Measurements from ENCODE around the gene PPP1R36. TPM values are rescaled to one million over a fixed set of nuclear protein-coding genes. Genes with fewer than 3 reads are reported as not detected.

Gene PPP1R36
- total and polyA plus RNA-seq, 5 donors from 2014 or later, result 0.28 to 0.32 TPM; not detected in 3

DNA sequence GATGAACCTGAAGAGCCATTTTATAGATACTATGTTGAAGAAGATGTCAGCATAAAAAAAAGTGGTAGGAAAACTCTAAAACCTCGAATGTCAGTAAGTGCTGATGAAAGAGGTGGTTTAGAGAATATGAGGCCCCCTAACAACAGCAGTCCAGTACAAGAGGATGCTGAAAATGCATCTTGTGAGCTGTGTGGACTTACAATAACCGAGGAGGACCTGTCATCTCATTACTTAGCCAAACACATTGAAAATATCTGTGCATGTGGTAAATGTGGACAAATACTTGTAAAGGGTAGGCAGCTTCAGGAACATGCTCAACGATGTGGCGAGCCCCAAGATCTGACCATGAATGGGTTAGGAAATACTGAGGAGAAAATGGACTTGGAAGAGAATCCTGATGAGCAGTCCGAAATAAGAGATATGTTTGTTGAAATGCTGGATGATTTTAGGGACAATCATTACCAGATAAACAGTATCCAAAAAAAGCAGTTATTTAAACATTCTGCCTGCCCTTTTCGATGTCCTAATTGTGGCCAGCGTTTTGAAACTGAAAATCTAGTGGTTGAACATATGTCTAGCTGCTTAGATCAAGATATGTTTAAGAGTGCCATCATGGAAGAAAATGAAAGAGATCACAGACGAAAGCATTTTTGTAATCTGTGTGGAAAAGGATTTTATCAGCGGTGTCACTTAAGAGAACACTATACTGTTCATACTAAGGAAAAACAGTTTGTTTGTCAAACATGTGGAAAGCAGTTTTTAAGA is 27.0 kb upstream of the PPP1R36 start:
- peaks cover 23 to 37% (median 27%) of the 10 kb centered on the region in 4 donors for H3K4me1 Mint-ChIP-seq
- peak overlapping the region; percentile 5 for H3K27ac ChIP-seq (ENCODE audit: insufficient read depth, low read length, poor library complexity, severe bottlenecking)
- no peak overlapping the region for H3K4me3 Mint-ChIP-seq
- H3K27me3 ChIP-seq (ENCODE audit: control insufficient read depth, insufficient read depth, low read length), result no peaks in the 10 kb centered on the region
- no peaks in the 10 kb centered on the region for H3K9me3 ChIP-seq (ENCODE audit: control insufficient read depth in 2 of 2, low read length in 2 of 2)
- peaks cover 27% of the 10 kb centered on the region for H3K36me3 ChIP-seq (ENCODE audit: control insufficient read depth, insufficient read depth, low read length)
- DNase-seq, result no peak
- peaks cover 9% of the 10 kb centered on the region for H3K36me3 Mint-ChIP-seq
- H3K4me1 ChIP-seq (ENCODE audit: control insufficient read depth, insufficient read depth, low read length, poor library complexity, severe bottlenecking), result peaks cover 19% of the 10 kb centered on the region
- no peaks in the 10 kb centered on the region for H3K9me3 Mint-ChIP-seq
- no peak for ATAC-seq (ENCODE audit: low read depth in 2 of 2)
- no peak overlapping the region for H3K27ac Mint-ChIP-seq
- peak overlapping the region; percentile 34 for H3K4me3 ChIP-seq (ENCODE audit: low read depth, low read length)
- no peaks in the 10 kb centered on the region for H3K27me3 Mint-ChIP-seq

DNA sequence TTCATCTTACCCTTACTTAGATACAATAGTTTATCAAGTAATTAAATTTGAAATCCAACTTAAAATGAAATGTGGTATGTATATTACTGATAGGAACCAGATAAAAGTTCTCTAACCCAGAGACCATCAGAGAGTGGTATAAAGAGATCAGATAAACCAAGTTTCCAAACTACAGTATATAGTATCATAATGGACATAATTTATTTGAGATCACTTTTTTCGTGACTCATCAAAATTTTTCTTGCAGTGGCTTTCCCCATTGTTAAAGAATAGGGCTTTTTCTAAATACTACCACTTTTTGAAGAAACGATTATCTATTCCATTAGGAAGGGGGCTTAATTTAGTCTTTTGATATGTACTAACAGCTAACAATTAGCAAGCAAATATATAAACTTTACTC is 24.4 kb upstream of the PPP1R36 start:
- H3K36me3 Mint-ChIP-seq, result peaks cover 9% of the 10 kb centered on the region
- H3K27ac Mint-ChIP-seq, result no peak overlapping the region
- no peaks in the 10 kb centered on the region for H3K27me3 ChIP-seq (ENCODE audit: control insufficient read depth, insufficient read depth, low read length)
- no peak overlapping the region for H3K27ac ChIP-seq (ENCODE audit: insufficient read depth, low read length, poor library complexity, severe bottlenecking)
- peaks cover 20 to 36% (median 22%) of the 10 kb centered on the region in 4 donors for H3K4me1 Mint-ChIP-seq
- no peak for DNase-seq
- no peaks in the 10 kb centered on the region for H3K27me3 Mint-ChIP-seq
- H3K4me1 ChIP-seq (ENCODE audit: control insufficient read depth, insufficient read depth, low read length, poor library complexity, severe bottlenecking), result peaks cover 14% of the 10 kb centered on the region
- no peaks in the 10 kb centered on the region for H3K9me3 Mint-ChIP-seq
- H3K36me3 ChIP-seq (ENCODE audit: control insufficient read depth, insufficient read depth, low read length), result peaks cover 27% of the 10 kb centered on the region
- H3K4me3 Mint-ChIP-seq, result no peak overlapping the region
- H3K9me3 ChIP-seq (ENCODE audit: control insufficient read depth in 2 of 2, low read length in 2 of 2), result no peaks in the 10 kb centered on the region
- no peak for ATAC-seq (ENCODE audit: low read depth in 2 of 2)
- no peak overlapping the region for H3K4me3 ChIP-seq (ENCODE audit: low read depth, low read length)

DNA sequence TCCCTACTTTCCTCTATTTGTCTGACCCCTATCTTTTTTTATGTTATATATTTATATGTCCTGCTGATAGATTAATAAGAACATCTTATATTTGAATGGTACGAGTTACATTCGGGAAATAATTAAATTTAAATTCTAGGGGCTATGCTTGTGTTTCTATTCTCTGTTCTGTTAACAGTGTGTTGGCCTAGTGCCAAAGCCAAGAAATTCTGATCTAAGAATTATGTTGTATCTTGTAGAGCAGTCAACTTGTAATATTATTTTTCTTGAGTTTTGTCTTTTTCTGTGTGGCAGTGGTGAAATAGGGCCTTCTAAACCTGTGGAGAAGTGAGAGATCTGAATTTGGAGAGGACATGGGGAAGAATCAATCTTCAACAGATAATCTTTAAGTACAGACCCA is 18.2 kb upstream of the PPP1R36 start:
- Mint-ChIP-seq H3K27me3 (no peaks in the 10 kb centered on the region), H3K9me3 (no peaks in the 10 kb centered on the region), H3K4me3 (no peak overlapping the region), H3K27ac (peak overlapping the region in 1 of 3 donors; percentile 30), H3K36me3 (no peaks in the 10 kb centered on the region), H3K4me1 (peaks cover 4 to 21% (median 9%) of the 10 kb centered on the region in 4 donors)
- no peaks in the 10 kb centered on the region for H3K36me3 ChIP-seq (ENCODE audit: control insufficient read depth, insufficient read depth, low read length)
- no peak for ATAC-seq (ENCODE audit: low read depth in 2 of 2)
- H3K27me3 ChIP-seq (ENCODE audit: control insufficient read depth, insufficient read depth, low read length), result no peaks in the 10 kb centered on the region
- DNase-seq, result no peak
- H3K4me1 ChIP-seq (ENCODE audit: control insufficient read depth, insufficient read depth, low read length, poor library complexity, severe bottlenecking), result no peaks in the 10 kb centered on the region
- H3K9me3 ChIP-seq (ENCODE audit: control insufficient read depth in 2 of 2, low read length in 2 of 2), result no peaks in the 10 kb centered on the region
- no peak overlapping the region for H3K4me3 ChIP-seq (ENCODE audit: low read depth, low read length)
- H3K27ac ChIP-seq (ENCODE audit: insufficient read depth, low read length, poor library complexity, severe bottlenecking), result no peak overlapping the region

DNA sequence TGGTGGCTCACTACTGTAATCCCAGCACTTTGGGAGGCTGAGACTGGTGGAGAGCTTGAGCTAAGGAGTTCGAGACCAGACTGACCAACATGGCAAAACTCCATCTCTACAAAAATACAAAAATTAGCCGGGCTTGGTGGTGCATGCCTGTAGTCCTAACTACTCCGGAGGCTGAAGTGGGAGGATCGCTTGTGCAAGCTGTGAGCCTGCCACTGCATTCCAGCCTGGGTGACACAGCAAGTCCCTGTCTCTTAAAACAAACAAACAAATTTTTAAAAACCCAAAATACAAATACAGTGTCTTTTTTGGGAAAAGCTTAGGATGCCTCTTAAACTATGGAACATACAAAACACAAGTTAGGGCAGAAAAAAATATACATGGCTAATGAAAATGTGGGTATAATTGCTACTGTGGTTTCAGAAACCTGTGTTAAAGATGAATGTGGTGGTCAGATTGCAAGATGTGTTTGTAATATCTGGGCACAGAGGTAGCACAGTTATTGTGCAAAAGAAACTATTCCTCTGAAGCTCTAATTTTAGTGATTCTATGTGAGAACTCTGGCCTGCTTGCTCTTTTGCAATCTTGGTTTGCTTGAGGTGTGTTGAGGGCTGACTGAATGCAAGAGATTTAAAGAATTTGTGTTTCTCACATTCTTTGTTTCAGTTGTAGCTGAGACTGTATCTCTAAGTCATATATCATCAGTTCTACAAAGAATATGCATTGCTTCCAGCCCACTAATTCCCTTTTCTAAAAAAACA is 13.1 kb upstream of the PPP1R36 start:
- Histone ChIP-seq H3K9me3 (ENCODE audit: control insufficient read depth in 2 of 2, low read length in 2 of 2) (peaks cover 0 to 5% of the 10 kb centered on the region in 2 experiments), H3K4me3 (ENCODE audit: low read depth, low read length) (no peak overlapping the region), H3K36me3 (ENCODE audit: control insufficient read depth, insufficient read depth, low read length) (no peaks in the 10 kb centered on the region), H3K27me3 (ENCODE audit: control insufficient read depth, insufficient read depth, low read length) (no peaks in the 10 kb centered on the region), H3K4me1 (ENCODE audit: control insufficient read depth, insufficient read depth, low read length, poor library complexity, severe bottlenecking) (peaks cover 22% of the 10 kb centered on the region), H3K27ac (ENCODE audit: insufficient read depth, low read length, poor library complexity, severe bottlenecking) (no peak overlapping the region)
- Mint-ChIP-seq H3K27me3 (peaks cover 25% of the 10 kb centered on the region), H3K4me3 (peak overlapping the region in 2 of 4 donors; percentile 37 to 90), H3K4me1 (peaks cover 5 to 28% (median 17%) of the 10 kb centered on the region in 4 donors), H3K27ac (no peak overlapping the region), H3K36me3 (peaks cover 3% of the 10 kb centered on the region), H3K9me3 (peaks cover 0 to 2% (median 0%) of the 10 kb centered on the region in 7 donors)
- DNase-seq (no peak), ATAC-seq (ENCODE audit: low read depth in 2 of 2) (no peak)

DNA sequence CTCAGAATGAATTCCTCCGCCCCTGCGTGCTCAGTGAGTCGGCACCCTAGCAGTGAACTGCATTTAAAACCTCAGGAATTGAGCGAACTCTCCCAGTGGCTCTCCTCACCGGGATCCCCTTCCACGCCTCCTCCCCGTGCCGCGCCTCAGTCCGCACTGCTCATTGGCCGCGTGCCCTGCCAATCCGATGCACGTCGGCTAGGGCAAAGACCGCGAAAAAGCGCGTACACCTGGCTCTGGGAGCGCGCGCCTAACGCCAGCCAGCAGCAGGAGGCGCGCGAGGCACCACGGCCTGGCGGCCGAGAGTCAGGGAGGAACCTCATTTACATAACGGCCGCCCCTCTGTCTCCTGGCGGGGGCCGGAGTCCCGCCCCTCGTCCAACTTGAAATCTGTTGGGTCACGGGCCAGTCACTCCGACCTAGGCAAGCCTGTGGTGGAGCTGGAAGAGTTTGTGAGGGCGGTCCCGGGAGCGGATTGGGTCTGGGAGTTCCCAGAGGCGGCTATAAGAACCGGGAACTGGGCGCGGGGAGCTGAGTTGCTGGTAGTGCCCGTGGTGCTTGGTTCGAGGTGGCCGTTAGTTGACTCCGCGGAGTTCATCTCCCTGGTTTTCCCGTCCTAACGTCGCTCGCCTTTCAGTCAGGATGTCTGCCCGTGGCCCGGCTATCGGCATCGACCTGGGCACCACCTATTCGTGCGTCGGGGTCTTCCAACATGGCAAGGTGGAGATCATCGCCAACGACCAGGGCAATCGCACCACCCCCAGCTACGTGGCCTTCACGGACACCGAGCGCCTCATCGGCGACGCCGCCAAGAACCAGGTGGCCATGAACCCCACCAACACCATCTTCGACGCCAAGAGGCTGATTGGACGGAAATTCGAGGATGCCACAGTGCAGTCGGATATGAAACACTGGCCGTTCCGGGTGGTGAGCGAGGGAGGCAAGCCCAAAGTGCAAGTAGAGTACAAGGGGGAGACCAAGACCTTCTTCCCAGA is 9.3 kb upstream of the PPP1R36 start, which contains the start of gene HSPA2:
Gene HSPA2, plus strand, starts transcription at position 534 of the 995 bp plus-strand sequence. Its CDS starts 109 bp downstream, at position 643.
- Mint-ChIP-seq H3K4me1 (peaks cover 12 to 44% (median 23%) of the 10 kb centered on the region in 4 donors), H3K4me3 (peak within 1 kb of the TSS; percentile 89 to 100 (median 98)), H3K27me3 (peaks cover 39% of the 10 kb centered on the region), H3K27ac (peak within 1 kb of the TSS; percentile 79 to 99 (median 95)), H3K36me3 (peaks cover 3% of the 10 kb centered on the region), H3K9me3 (peaks cover 0 to 2% (median 0%) of the 10 kb centered on the region in 7 donors)
- Histone ChIP-seq H3K36me3 (ENCODE audit: control insufficient read depth, insufficient read depth, low read length) (no peaks in the 10 kb centered on the region), H3K4me3 (ENCODE audit: low read depth, low read length) (peak within 1 kb of the TSS; percentile 82), H3K27me3 (ENCODE audit: control insufficient read depth, insufficient read depth, low read length) (no peaks in the 10 kb centered on the region), H3K27ac (ENCODE audit: insufficient read depth, low read length, poor library complexity, severe bottlenecking) (no peak within 1 kb of the TSS), H3K4me1 (ENCODE audit: control insufficient read depth, insufficient read depth, low read length, poor library complexity, severe bottlenecking) (peaks cover 33% of the 10 kb centered on the region), H3K9me3 (ENCODE audit: control insufficient read depth in 2 of 2, low read length in 2 of 2) (peaks cover 0 to 5% of the 10 kb centered on the region in 2 experiments)
- peak; percentile 87 to 98 (median 90) for DNase-seq
- ATAC-seq (ENCODE audit: low read depth in 2 of 2), result peak; percentile 91

DNA sequence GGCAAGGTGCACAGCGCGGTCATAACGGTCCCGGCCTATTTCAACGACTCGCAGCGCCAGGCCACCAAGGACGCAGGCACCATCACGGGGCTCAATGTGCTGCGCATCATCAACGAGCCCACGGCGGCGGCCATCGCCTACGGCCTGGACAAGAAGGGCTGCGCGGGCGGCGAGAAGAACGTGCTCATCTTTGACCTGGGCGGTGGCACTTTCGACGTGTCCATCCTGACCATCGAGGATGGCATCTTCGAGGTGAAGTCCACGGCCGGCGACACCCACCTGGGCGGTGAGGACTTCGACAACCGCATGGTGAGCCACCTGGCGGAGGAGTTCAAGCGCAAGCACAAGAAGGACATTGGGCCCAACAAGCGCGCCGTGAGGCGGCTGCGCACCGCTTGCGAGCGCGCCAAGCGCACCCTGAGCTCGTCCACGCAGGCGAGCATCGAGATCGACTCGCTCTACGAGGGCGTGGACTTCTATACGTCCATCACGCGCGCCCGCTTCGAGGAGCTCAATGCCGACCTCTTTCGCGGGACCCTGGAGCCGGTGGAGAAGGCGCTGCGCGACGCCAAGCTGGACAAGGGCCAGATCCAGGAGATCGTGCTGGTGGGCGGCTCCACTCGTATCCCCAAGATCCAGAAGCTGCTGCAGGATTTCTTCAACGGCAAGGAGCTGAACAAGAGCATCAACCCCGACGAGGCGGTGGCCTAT is 8.3 kb upstream of the PPP1R36 start:
- Histone ChIP-seq H3K4me3 (ENCODE audit: low read depth, low read length) (peak overlapping the region; percentile 49), H3K27ac (ENCODE audit: insufficient read depth, low read length, poor library complexity, severe bottlenecking) (no peak overlapping the region)
- H3K27ac Mint-ChIP-seq, result peak overlapping the region; percentile 49 to 79 (median 76)

More for the DNA sequence above, 8.3 kb upstream of the PPP1R36 start:
- peaks cover 33% of the 10 kb centered on the region for H3K4me1 ChIP-seq (ENCODE audit: control insufficient read depth, insufficient read depth, low read length, poor library complexity, severe bottlenecking)
- Mint-ChIP-seq H3K4me1 (peaks cover 12 to 44% (median 23%) of the 10 kb centered on the region in 4 donors), H3K9me3 (peaks cover 0 to 2% (median 0%) of the 10 kb centered on the region in 7 donors), H3K36me3 (peaks cover 3% of the 10 kb centered on the region), H3K27me3 (peaks cover 39% of the 10 kb centered on the region), H3K4me3 (peak overlapping the region; percentile 89 to 100 (median 98))
- H3K36me3 ChIP-seq (ENCODE audit: control insufficient read depth, insufficient read depth, low read length), result no peaks in the 10 kb centered on the region
- peak in 2 of 3 donors; percentile 23 to 35 for DNase-seq
- peaks cover 0 to 5% of the 10 kb centered on the region in 2 experiments for H3K9me3 ChIP-seq (ENCODE audit: control insufficient read depth in 2 of 2, low read length in 2 of 2)
- ATAC-seq (ENCODE audit: low read depth in 2 of 2), result no peak
- H3K27me3 ChIP-seq (ENCODE audit: control insufficient read depth, insufficient read depth, low read length), result no peaks in the 10 kb centered on the region
